Smooth muscle cell of the brain vasculature (primary cell): Measurements from ENCODE around the gene CASP7.

ENCODE experiments used
- DNase-seq: peaks from one replicate; pipeline ENCODE4 v3.0.0-alpha.2; 2012; ENCODE audit warnings: low read depth, low spot score

CASP7 gene

DNA sequence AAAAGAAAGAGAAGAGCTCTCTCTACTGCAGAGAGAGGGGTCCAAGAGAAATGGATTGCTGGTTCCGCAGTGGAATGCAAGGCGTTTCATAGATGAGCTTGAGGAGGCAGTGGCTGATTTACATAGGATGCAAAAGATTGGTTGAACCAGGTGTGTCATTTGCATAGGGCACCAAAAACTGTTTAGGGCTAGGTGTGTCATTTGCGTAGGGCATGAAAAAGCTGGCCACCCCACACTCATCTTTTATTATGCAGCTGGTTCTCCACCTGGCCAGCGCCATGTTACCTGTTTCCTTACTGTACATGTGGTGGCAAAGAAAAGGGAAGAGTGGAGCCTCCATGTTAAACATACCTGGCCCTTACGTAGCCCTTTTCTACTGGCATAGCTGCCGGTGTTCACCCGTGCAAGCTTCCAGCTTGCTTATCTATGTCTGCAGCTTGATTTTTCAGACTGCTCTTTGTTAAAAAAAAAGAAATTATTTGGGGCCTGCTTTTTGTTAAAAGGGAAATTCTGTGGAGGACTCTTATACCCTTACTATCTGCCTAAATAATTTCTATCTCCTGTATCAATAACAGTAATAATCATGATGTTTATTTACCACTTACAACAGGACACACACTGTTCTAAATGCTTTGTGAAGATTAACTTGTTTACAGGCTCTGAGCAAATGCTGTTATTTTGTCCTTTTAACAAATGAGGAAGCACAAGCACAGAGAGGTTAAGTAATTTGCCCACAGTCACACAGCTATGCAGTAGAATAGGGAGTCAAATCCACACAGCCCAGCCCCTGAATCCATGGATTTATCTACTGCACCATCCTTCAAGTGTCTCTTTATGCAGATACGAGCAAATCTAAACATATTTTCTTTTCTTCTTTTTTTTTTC, 33.3 kb downstream of the CASP7 start:
- DNase-seq, result no peak

- no peak for DNase-seq
These were observed 33.9 kb downstream of the CASP7 start for GRCh38 chr10:113713640-113713982.

DNA sequence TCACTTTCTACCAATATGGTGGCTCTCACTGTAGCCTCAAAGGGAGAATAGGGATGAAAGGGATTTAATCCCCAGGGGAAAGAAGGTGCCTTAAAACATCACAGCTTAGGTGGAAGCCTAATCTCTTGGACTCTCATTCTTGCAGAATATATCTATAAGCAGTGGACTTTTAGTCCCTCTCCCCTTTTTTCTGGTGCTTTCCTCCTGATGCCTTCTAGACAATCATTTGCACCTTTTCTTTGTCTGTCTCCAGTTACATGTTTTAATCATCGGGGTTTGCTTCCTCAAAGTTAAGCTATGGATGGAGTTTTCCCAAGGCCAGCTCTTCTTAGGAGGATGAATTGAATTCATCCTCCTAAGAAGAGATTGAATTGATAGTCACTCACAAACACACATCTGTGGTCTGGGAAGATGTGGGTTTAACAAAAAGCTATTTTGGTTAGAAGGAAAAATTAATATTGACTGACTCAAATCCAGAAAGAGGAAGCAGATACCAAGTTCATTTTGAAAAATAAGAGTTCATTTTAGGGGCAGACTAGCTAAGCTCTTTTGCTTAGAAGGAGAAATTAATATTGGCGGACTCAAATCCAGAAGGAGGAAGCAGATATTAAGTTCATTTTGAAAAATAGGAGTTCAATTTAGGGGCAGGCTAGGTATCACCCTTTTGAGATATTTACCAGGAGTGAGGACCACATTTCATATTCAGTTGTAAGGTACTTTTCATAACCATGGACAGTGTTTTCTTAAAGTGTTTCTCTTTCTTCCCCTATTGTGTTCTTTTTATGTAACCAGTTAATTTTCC, 36.6 kb downstream of the CASP7 start:
- DNase-seq, result no peak

DNA sequence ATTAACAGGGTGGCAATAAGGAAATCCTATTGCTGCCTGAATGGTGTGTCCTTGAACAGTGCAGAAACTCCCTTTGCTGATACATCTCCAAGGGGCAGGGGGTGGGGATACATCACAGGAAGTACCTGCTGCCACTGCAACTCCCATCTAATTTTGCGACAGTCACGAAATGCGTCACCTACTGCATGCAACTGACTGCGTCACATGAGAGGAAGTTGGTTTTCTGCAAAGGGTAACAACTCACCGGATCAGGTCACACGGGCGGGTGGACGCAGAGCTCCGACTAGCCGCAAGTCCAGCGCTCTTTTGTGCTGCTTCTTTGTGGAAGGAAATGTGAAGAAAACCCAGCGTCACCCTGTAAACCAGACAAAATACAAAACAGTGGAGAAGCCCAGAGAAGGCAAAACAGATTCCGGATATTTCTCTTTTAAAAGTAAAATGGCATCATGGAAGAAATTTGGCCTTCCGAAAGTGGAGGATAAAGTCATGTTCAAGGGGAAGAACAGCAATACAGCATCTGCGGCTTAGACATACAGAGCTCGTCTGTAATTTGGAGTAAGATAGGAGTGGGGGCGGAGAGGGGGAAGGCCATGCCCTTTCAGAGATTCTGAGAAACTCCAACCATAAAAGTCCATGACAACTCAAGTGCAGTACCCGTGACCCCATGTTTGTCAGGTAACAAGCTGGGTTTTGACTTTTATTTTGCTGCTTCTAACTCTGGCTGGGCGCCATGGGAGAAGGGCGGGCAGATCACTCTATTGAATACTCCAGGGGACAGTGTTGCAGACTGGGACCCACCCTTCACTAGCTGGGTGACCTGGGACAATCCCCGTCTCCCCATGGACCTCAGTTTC, 39.5 kb downstream of the CASP7 start:
- no peak for DNase-seq

GRCh38 chr10:113720386-113720785, 40.7 kb downstream of the CASP7 start:
- DNase-seq, result no peak

DNA sequence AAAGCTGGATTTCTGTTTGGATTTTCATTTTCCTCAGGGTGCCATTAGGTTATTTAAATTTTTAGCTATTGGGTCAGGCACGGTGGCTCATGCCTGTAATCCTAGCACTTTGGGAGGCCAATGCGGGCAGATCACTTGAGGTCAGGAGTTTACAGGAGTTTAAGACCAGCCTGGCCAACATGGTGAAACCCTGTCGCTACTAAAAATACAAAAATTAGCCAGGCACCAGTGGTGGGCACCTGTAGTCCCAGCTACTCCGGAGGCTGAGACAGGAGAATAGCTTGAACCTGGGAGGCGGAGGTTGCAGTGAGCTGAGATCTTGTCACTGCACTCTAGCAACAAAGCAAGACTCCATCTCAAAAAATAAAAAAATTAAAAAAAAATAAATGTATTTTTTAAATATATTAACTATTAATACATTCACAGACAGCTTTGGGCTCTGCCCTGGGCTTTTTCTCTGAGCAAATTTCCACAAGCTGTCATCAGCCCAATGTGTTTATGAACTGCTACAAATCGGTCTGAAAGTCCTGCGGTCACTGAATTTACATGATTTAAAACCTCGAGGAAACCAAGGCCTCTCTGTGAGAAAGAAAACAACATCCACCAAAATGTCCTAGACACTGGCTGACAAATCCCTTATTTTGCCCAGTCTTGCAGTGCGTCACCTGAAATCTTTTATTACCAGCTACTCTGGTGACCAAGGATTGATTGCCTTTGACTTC, 52.6 kb downstream of the CASP7 start:
- no peak for DNase-seq

DNA sequence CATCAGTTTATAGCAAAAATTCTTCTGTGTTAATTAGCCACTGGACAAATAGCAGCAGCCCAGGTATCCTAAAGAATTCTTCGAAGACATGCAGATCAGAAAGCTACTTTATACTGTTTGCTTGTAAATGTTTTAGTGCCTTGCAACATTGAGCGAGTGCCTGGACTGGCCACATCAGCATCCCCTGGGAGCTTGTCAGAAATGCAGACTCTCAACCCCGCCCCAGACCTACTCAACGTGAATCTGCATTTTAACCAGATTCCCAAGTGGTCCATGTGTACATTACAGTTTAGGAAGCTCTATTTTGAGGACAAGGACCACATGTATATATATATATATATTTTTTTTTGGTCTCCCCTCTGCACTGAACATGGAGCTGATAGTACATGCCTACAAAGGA, 53.3 kb downstream of the CASP7 start:
- no peak for DNase-seq

- no peak for DNase-seq
These were observed 53.9 kb downstream of the CASP7 start for GRCh38 chr10:113733635-113734034.

DNA sequence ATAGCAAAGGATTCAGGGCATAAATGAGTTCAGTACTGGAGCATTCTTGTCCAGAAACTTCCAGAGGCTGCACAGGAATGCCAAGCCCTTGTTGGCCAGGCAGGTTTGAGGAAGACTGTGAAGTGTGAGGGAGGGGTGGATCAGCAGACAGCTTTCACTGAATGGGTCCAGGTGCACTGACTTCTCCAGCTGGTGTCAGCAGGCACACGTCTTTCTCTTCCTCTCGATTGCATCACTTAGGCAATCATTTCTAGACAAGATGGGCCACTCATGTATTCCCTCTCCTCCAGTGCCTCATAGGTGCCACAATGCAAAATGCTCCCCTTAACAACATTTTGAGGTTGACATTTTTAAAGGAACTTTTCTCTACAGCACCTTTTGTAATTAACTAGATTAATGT, 56.2 kb downstream of the CASP7 start:
- no peak for DNase-seq

- no peak for DNase-seq
These were observed 56.9 kb downstream of the CASP7 start for GRCh38 chr10:113736576-113736975.

DNA sequence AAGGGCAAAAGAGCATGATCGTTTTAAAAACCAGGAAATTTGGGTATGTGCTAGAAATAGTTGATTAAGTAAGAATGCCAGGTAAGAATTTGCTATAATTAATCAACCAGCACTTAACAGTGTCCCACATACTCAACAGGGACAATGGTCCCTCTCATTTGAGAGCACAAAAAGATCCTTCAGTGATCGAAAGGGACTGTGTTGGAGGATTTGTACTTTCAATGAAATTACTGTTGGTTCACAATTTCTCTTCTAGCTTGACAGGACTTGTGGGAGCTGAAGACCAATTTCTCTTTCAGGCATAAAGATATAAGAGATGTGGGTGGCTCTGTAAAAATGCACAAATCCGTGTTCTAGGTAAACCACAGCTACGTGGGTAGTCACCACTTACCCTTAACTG, 59.3 kb downstream of the CASP7 start:
- no peak for DNase-seq

GRCh38 chr10:113739577-113739976, 59.9 kb downstream of the CASP7 start:
- no peak for DNase-seq

DNA sequence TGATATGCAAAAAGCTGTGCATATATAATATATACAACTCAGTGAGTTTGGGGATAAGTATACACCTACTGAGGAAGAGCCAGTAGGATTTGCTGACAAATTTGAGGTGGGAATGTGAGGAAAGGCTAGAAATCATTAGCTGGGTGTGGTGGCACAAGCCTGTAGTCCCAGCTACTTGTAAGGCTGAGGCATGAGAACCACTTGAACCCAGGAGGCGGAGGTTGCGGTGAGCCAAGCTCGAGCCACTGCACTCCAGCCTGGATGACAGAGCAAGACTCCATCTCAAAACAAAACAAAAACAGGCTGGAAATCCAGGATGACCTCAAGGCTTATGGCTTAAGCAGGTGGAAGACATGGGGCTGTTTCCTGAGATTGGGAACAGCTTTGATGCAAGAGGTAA, 61.1 kb downstream of the CASP7 start:
- no peak for DNase-seq

GRCh38 chr10:113742466-113742865, 62.8 kb downstream of the CASP7 start:
- DNase-seq, result no peak

- no peak for DNase-seq
These were observed 63.9 kb downstream of the CASP7 start for GRCh38 chr10:113743594-113743993.

DNA sequence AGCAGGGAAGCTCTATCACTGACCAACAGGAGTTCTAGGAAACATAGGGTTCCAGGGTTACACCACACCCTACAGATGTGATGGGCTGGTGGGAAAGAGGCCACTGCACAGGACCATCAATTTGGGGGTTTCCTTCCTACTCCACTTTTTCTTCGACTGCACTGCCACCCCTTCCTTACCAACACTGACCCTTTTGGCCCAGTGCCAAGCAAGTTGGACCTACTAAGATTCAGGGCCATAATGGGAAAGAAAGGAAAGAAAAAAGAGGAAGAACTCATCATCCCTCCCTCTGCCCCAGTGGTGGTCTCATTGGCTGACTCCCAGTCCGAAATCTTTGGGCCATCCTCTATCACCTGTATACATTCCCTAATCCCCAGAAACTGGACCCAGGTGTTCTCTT, 65.7 kb downstream of the CASP7 start:
- no peak for DNase-seq

DNA sequence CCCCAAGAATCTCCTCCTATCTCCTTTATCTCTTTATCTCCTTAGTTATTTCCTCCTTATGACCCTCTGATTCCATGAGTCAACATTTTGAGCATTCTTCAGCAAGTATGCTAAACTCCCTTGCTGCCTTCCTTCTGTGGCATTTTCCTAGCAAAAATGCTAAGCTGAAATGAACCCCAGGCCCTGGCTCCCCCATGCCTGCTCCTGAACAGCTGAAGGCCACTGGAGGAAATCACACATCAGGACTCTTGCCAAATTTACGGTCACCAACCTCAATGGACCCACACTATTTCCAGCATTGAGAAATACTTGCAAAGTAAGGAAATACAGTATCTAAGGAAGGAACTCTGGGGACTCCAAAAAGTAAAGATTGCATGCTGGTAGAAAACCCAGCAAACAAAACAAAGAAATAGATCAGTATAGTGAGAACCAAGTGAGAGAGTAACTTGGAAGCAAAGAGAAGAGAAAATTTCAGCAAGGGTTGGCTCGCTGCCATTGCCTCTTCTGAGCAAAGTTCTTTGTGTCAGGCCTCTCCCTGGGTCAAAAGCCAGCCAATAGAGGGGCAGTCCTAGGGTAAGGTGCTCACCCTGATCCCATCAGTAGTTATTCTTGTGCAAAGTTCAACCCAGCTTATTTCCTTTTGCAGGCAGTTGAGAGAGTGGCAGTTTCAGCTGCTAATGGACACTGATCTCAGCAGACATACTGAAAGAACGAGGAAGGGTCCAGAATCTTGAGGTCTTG, 66.7 kb downstream of the CASP7 start:
- DNase-seq, result no peak

DNA sequence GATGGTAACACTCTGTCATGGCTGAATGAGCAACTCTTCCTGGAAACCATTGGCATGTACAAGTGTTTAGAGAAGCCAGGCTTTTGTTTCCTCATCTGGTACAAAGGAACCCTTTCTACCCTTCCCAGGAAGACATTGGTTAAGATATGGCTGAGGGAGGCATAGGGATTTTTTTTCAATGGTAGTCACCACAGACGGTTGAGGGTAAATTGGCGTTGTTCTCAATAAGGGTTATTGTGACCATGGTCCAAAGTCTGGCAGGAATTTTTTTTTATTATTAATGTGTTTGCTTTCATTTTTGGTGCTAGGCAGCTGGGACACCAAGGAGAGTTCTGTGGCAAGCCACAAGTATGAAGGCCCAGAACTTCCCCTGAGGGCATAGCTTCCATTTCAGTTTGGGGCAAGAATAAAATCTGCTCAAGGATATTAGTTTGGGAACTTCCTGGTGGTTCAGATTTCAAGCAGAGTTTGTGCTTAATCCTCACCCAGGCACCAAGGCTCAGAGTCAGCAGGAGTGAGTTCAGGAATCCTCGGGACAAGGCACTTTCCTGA, 71.5 kb downstream of the CASP7 start, which contains the start of gene PLEKHS1:
Gene PLEKHS1, plus strand, starts transcription at position 502 of the 552 bp plus-strand sequence. CDS start 3,596 bp downstream, outside the sequence.
- DNase-seq, result no peak

- no peak for DNase-seq
These were observed 72.8 kb downstream of the CASP7 start for GRCh38 chr10:113752553-113752952.

DNA sequence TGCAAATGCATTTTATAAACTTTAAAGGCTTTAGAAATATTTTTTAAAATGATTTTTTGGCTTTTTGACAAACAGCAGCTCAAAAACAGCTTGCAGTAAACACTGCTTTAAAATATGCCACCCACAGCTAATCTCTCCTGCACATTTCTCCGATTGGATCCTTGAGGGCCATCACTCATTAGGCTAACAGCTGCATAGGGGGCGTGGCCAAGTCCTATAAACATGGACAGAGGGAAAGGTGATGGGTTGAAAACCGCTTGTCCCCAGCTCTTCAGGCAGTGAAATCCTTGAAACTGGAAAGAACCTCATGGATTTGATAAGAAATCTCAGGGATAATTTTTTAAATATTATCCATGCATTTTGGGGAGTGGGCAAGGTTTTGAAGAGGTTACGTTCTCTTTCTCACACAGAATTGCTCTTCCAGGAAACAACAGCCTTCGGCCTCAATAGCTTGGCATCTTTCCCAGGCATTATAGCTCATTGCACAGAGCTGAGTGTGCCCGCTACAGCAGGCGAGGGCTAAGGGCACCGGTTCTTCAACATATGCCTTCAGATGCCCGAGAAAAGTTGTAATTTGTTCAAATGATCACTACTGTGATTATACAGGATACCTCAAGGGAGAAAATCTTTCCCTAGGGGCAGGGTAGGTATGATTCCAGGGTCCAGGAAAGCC, 73.4 kb downstream of the CASP7 start:
- DNase-seq, result no peak
